OCI-LY7 (cell line): ENCODE results near the gene GABRB3. TPM values are rescaled to one million over a fixed set of nuclear protein-coding genes. Genes with fewer than 3 reads are reported as not detected.

Experiments
- BruUV-seq: library from RNA; stranded (reverse); fragments of 400-500 nt; replicated peaks from 2 replicates; lab custom pipeline; 2021; lab: Mats Ljungman, UMichigan
- CTCF ChIA-PET: fragments of 300-600 bp; sonication (Branson Sonifier 250); formaldehyde crosslinking; loops from one replicate; lab custom pipeline; 2022; ENCODE audit warnings: antibody characterized with exemption; ENCODE audit not compliant: unreplicated experiment; lab: Charles Lee
- POLR2A ChIA-PET: fragments of 300-600 bp; sonication (Branson Sonifier 250); formaldehyde crosslinking; loops from one replicate; lab custom pipeline; 2022; ENCODE audit warnings: antibody characterized with exemption; lab: Charles Lee
- DNase-seq: peaks from one replicate; pipeline ENCODE4 v3.0.0-alpha.2; 2015; ENCODE audit warnings: low spot score
- H2AFZ ChIP-seq: fragments of 200-600 bp; sonication (generic), shearing (Covaris generic); 2 replicates; pipeline ENCODE4 v1.6.1; 2014; ENCODE audit warnings: mild to moderate bottlenecking, antibody characterized with exemption, low read length, moderate library complexity
- H3K27ac ChIP-seq: fragments of 200-600 bp; sonication (generic); 2 replicates; pipeline ENCODE4 v1.5.1; 2014; ENCODE audit warnings: mixed run types, low read depth, mild to moderate bottlenecking, moderate library complexity, low read length, inconsistent platforms; ENCODE audit not compliant: poor library complexity, severe bottlenecking
- H3K36me3 ChIP-seq: fragments of 200-600 bp; sonication (generic); 2 replicates; pipeline ENCODE4 v1.6.1; 2014; ENCODE audit warnings: mild to moderate bottlenecking, antibody characterized with exemption, low read length, moderate library complexity, mixed read lengths; ENCODE audit not compliant: insufficient read depth
- H3K4me1 ChIP-seq: fragments of 200-600 bp; sonication (generic); 2 replicates; pipeline ENCODE4 v1.5.1; 2014; ENCODE audit warnings: mild to moderate bottlenecking, low read length; ENCODE audit not compliant: insufficient read depth, poor library complexity, severe bottlenecking
- H3K4me2 ChIP-seq: fragments of 200-600 bp; sonication (generic); 2 replicates; pipeline ENCODE4 v1.6.1; 2014; ENCODE audit warnings: mild to moderate bottlenecking, low read length
- H3K4me3 ChIP-seq: fragments of 200-600 bp; sonication (generic); 2 replicates; pipeline ENCODE4 v1.5.1; 2014; ENCODE audit warnings: mild to moderate bottlenecking, low read depth, low read length; ENCODE audit not compliant: poor library complexity, severe bottlenecking
- H3K79me2 ChIP-seq: fragments of 200-600 bp; sonication (generic); 2 replicates; pipeline ENCODE4 v1.6.1; 2016; ENCODE audit warnings: low read depth, mild to moderate bottlenecking, low read length, moderate library complexity, mixed read lengths; ENCODE audit not compliant: insufficient read depth
- H3K9me2 ChIP-seq: fragments of 200-600 bp; sonication (generic); 2 replicates; pipeline ENCODE4 v1.6.1; 2016; ENCODE audit warnings: mild to moderate bottlenecking, low read length, mixed read lengths; ENCODE audit not compliant: insufficient read depth
- H3K9me3 ChIP-seq: fragments of 200-600 bp; sonication (generic); 2 replicates; pipeline ENCODE4 v1.6.1; 2014; ENCODE audit warnings: mild to moderate bottlenecking, mixed run types, low read length, mixed read lengths
- H4K20me1 ChIP-seq: fragments of 200-600 bp; sonication (generic); 2 replicates; pipeline ENCODE4 v1.6.1; 2014; ENCODE audit warnings: mild to moderate bottlenecking, antibody characterized with exemption, low read length, moderate library complexity, mixed read lengths; ENCODE audit not compliant: insufficient read depth
- EZH2phosphoT487 ChIP-seq: fragments of 200-600 bp; sonication (generic); IDR thresholded peaks from 2 replicates; pipeline ENCODE4 v1.6.1; 2018; ENCODE audit warnings: low read depth, borderline replicate concordance, mild to moderate bottlenecking, mixed run types, antibody characterized with exemption, low read length, moderate library complexity, mixed read lengths
- intact Hi-C: fragments of 100-400 bp; cut with micrococcal nuclease; formaldehyde crosslinking; loops from one replicate; pipeline ENCODE4 v1.10.0; 2022; ENCODE audit not compliant: unreplicated experiment
- total RNA-seq, 2 experiments: library from RNA; depleted of rRNA in 1 of 2; stranded (reverse); fragments of >200 nt in 1 of 2; shearing (Covaris generic) in 1 of 2; gene quantifications; 2 replicates each; pipeline ENCODE4 v1.2.3, GENCODE V29; 2014 to 2022
- TF ChIP-seq, protein P1 (sequence below): fragments of 200-600 bp; sonication (generic); conservative IDR thresholded peaks from 2 replicates; pipeline ENCODE4 v1.5.1; 2014; ENCODE audit warnings: mild to moderate bottlenecking, antibody characterized with exemption, low read length, moderate library complexity, mixed read lengths

The GABRB3 gene
- total RNA-seq, 2 experiments from 2014 or later = 2.8 to 6.5 TPM

DNA sequence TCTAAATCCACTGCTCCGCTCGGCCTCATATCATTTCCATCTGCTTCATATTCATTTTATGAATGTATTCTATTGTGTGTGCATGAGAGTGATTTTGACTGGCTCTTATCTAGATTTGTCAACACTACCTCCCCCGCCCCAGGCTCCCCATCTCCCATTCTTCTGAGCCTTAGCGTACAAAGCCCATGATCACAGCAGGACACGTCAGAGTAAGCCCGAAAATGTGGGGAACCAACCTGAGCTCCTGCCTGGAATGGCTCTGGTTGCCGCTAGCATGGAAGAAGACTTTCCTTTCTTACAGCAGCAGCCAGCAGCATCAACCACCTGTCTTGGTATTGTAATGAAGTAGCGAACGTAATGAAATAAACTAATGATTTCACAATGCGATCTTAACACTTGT lies 61.4 kb downstream of the GABRB3 start:
- H3K79me2 ChIP-seq = no peaks in the 10 kb centered on the region
- ChIA-PET POLR2A (no interaction called here), CTCF (no interaction called here)
- BruUV-seq = no TSS peak
- H3K4me2 ChIP-seq = no peak overlapping the region
- H3K4me3 ChIP-seq = no peak overlapping the region
- intact Hi-C loops = no loop called here
- no peaks in the 10 kb centered on the region for H4K20me1 ChIP-seq
- no peak overlapping the region for H2AFZ ChIP-seq
- H3K9me3 ChIP-seq = no peaks in the 10 kb centered on the region
- TF ChIP-seq, protein P1, sequence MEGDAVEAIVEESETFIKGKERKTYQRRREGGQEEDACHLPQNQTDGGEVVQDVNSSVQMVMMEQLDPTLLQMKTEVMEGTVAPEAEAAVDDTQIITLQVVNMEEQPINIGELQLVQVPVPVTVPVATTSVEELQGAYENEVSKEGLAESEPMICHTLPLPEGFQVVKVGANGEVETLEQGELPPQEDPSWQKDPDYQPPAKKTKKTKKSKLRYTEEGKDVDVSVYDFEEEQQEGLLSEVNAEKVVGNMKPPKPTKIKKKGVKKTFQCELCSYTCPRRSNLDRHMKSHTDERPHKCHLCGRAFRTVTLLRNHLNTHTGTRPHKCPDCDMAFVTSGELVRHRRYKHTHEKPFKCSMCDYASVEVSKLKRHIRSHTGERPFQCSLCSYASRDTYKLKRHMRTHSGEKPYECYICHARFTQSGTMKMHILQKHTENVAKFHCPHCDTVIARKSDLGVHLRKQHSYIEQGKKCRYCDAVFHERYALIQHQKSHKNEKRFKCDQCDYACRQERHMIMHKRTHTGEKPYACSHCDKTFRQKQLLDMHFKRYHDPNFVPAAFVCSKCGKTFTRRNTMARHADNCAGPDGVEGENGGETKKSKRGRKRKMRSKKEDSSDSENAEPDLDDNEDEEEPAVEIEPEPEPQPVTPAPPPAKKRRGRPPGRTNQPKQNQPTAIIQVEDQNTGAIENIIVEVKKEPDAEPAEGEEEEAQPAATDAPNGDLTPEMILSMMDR = no peak
- DNase-seq = no peak
- H3K36me3 ChIP-seq = no peaks in the 10 kb centered on the region
- H3K9me2 ChIP-seq = no peaks in the 10 kb centered on the region
- no peaks in the 10 kb centered on the region for H3K4me1 ChIP-seq
- no peak overlapping the region for H3K27ac ChIP-seq

DNA sequence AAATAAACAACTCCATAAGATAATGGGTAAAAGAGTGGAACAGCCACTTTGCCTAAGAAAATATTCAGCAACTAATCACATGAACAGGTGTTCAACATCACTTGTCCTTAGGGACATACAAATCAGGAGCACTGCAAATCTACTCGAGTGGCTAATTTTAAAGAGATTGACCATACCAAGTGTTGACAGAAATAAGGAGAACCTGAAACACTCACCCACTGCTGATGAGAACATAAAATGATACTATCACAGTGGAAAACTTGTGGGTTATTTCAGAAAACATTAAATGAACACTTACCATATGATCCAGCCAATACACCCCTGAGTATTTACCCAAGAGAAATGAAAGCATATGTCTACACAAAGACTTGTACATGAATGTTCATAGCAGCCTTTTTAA lies 70.5 kb downstream of the GABRB3 start:
- no peaks in the 10 kb centered on the region for H4K20me1 ChIP-seq
- no peaks in the 10 kb centered on the region for H3K4me1 ChIP-seq
- H3K9me3 ChIP-seq = no peaks in the 10 kb centered on the region
- no peak overlapping the region for H3K27ac ChIP-seq
- H3K9me2 ChIP-seq = 0 out of 2 replicates have a peak, but pooled peaks cover 3% of the 10 kb centered on the region
- H3K79me2 ChIP-seq = no peaks in the 10 kb centered on the region
- ChIA-PET CTCF (no interaction called here), POLR2A (no interaction called here)
- H3K4me2 ChIP-seq = no peak overlapping the region
- TF ChIP-seq, protein P1 = no peak
- TF ChIP-seq EZH2phosphoT487 = no peak
- no peak for DNase-seq
- H3K36me3 ChIP-seq = no peaks in the 10 kb centered on the region
- no TSS peak for BruUV-seq
- H2AFZ ChIP-seq = no peak overlapping the region
- intact Hi-C loops = no loop called here
- H3K4me3 ChIP-seq = no peak overlapping the region

DNA sequence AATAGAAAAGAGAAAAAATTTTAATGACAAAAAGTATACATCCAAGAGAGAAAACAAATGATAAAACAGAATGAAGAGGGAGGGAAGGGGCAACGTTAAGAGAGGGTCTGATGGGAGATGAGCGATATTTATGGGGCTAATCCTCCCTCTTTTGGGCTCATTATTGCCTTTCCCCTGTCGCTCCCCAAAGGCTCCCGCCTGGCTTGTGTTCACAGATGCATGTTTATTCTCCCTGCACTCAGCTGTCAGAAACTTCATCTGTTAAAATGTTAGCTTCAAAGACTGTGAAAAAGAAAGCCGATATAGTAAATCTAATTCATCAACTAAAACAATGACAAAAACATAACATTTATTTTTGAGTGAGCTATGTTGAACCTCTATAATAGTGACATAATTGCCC lies 74.3 kb downstream of the GABRB3 start:
- ChIA-PET CTCF (no interaction called here), POLR2A (no interaction called here)
- H3K27ac ChIP-seq = no peak overlapping the region
- intact Hi-C loops = no loop called here
- H3K79me2 ChIP-seq = no peaks in the 10 kb centered on the region
- H3K4me1 ChIP-seq = no peaks in the 10 kb centered on the region
- no peak overlapping the region for H2AFZ ChIP-seq
- no peak overlapping the region for H3K4me3 ChIP-seq
- TF ChIP-seq, protein P1 = no peak
- TF ChIP-seq EZH2phosphoT487 = no peak
- H3K9me2 ChIP-seq = 0 out of 2 replicates have a peak, but pooled peaks cover 3% of the 10 kb centered on the region
- H3K9me3 ChIP-seq = no peaks in the 10 kb centered on the region
- no peak for DNase-seq
- no peak overlapping the region for H3K4me2 ChIP-seq
- no peaks in the 10 kb centered on the region for H3K36me3 ChIP-seq
- no peaks in the 10 kb centered on the region for H4K20me1 ChIP-seq
- BruUV-seq = no TSS peak
